D721Med (cell line): ENCODE results near the gene C9orf57.
"Not testable (repeated sequence)": the region's sequence is repeated elsewhere in the genome, so short reads cannot be mapped to it uniquely, and the experiment has no call there.

ENCODE experiments used
- DNase-seq: peaks from one replicate; pipeline ENCODE4 v3.0.0; 2011; ENCODE audit warnings: low spot score; ENCODE audit not compliant: insufficient read length
- FAIRE-seq: peaks from 2 replicates; lab custom pipeline; 2011; peaks lifted over from hg19 to GRCh38; lab: Jason Lieb, UNC
- TF ChIP-seq, protein P1 (sequence below): IDR thresholded peaks from 2 replicates; pipeline ENCODE4 v1.5.1; 2012; ENCODE audit warnings: mild to moderate bottlenecking, control low read depth; ENCODE audit not compliant: insufficient read depth; ENCODE audit errors: missing control alignments

The C9orf57 gene, protein sequence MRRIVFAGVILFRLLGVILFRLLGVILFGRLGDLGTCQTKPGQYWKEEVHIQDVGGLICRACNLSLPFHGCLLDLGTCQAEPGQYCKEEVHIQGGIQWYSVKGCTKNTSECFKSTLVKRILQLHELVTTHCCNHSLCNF

DNA sequence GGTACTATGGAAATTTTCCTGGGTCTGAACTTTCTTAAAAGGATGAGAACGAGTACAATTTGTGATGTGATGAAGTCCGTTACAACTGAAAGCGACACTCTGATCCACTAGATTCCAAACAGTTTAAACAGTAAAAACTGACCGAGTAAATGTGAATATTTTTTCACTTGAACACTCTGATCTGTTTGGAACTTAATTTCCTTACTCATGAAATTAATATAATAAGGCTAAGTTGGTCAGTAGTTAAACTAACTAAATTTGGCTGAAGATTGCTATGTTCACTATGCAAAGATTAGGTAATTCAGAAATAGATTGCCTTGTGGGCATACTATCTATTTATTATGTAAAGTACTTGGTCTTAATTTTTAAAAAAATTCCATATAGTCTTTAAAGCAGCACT, at the start of gene C9orf57:
C9orf57 (minus strand) TSS at position 101 of the 400 bp plus-strand sequence. CDS start 1,282 bp downstream, outside the sequence.
- TF ChIP-seq, protein P1, sequence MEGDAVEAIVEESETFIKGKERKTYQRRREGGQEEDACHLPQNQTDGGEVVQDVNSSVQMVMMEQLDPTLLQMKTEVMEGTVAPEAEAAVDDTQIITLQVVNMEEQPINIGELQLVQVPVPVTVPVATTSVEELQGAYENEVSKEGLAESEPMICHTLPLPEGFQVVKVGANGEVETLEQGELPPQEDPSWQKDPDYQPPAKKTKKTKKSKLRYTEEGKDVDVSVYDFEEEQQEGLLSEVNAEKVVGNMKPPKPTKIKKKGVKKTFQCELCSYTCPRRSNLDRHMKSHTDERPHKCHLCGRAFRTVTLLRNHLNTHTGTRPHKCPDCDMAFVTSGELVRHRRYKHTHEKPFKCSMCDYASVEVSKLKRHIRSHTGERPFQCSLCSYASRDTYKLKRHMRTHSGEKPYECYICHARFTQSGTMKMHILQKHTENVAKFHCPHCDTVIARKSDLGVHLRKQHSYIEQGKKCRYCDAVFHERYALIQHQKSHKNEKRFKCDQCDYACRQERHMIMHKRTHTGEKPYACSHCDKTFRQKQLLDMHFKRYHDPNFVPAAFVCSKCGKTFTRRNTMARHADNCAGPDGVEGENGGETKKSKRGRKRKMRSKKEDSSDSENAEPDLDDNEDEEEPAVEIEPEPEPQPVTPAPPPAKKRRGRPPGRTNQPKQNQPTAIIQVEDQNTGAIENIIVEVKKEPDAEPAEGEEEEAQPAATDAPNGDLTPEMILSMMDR = no peak
- FAIRE-seq = no peak

DNA sequence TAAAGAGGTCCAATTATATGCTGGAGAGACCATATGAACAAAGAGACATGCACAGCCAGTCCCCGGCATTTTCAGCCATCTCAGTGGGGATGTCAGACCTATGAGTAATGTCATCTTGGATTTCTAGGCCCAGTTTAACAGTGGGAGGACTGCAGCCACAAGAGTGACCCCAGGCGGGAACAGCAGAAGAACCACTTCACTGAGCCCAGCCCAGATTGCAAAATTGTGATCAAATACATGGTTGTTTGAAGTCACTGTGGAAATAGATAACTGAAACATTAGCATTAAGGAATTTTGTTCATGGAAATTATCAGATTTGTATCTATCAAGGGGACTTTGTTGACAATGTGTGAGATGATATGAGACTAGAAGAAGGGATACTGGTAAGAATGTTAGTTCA, 42.1 kb upstream of the C9orf57 start:
- FAIRE-seq (no peak), DNase-seq (no peak)
- TF ChIP-seq, protein P1 = no peak

More for the DNA sequence above, at the start of gene C9orf57:
- DNase-seq = no peak

DNA sequence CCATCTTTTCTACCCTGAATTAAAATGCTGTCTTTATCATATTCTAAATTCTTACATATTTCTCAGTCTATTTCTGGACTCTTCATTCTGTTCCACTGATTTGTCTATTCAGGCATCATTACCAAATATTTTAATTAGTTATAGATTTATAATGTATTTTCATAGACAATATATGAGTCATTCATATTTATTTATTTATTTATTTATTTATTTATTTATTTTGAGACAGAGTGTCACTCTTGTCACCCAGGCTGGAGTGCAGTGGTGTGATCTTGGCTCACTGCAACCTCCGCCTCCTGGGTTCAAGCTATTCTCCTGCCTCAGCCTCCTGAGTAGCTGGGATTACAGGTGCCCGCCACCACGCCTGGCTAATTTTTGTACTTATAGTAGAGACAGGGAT, 35.1 kb upstream of the C9orf57 start:
- DNase-seq, FAIRE-seq: not testable (repeated sequence)

DNA sequence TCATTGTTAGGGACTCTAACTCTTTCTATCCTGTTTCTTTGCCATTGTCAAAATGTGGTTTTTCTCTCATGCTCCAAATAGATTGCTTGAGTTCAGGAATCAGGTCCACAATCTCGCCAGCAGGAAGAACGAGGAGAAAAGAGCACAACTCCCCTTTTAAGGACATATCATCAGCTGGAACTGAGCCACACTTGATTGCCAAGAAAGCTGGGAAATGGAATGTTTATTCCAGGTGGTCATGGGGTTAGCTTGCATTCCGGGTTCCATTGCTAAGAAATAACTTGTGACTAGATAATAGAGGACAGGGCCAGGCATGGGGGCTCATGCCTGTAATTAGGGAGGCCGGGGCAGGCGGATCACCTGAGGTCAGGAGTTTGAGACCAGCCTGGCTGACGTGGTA, 32.4 kb upstream of the C9orf57 start:
- DNase-seq (no peak), FAIRE-seq (no peak)
- TF ChIP-seq, protein P1 = no peak

DNA sequence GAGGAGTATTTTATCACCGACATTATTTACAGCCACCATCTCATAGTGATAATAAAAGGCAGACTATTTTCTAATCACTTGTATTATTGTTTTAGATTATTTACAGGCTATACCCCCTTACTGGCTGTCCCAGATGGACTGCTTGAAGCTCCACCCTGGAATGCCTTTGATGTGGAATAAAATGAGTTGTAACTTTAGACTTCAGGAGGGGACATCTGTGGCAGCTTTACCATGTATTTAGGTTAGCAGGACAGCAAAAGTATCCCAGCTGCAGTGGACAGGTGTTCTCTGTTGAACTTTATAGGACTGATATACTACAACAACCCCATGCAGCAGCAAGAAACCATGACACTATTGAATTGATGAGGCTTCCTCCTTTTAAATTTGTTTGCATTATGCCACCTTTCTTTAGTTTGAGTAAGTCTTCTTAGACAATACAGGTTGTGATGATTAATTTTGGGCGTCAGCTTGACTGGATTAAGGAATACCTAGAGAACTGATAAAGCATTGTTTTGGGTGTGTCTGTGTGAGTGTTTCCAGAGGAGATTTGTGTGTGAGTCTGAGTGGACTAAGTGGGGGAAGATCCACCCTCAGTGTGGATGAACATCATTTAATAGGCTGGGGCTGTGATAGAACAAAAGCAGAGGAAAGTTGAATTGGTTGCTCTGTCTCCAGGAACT, 29.2 kb upstream of the C9orf57 start:
- TF ChIP-seq, protein P1 = no peak
- DNase-seq (no peak), FAIRE-seq (no peak)

DNA sequence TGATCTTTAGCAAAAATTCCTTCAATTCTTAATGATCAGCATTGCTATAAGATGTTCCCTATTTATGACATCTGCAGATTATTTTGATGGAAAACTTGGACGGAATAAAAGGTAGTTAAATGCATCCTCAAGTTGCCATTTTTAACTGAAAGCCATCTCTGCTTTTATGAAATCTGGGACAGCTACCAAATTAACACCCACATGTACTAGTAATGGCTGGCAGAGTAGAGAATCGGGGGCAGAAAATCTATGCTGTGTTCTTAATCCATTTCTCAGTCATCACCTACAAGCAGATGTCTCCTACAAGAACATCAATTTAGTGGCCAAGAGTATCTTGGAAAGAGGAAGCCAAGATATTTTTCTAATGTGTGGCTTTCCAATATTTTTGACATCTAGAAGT, 22.1 kb upstream of the C9orf57 start:
- FAIRE-seq (no peak), DNase-seq (no peak)
- TF ChIP-seq, protein P1 = no peak

DNA sequence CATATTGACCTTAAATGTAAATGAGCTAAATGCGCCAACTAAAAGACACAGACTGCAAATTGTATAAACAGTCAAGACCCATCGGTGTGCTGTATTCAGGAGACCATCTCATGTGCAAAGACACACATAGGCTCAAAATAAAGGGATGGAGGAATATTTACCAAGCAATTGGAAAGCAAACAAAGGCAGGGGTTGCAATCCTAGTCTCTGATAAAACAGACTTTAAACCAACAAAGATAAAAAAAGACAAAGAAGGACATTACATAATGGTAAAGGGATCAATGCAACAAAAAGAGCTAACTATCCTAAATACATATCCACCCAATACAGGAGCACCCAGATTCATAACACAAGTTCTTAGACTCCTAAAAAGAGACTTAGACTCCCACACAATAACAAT, 14.3 kb upstream of the C9orf57 start:
- not testable (repeated sequence) for DNase-seq, FAIRE-seq

DNA sequence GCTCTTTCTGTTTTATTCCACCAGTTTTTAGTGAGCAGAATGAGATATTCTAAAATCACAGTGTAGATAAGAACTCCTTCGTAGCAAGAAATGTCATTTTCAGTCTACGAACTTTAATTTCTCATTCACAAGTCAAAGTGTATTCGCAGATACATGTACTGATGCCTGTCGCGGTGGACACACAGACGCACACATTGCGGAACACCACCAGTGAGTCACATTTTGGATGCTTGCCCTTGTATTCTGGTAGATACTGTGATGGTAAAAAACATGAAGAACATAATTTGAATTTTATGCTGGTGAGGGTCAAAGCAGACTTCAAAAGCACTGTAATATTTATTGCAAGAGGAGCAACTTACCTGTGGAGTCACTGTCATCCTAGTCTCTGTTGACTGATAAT, 4.7 kb upstream of the C9orf57 start:
- no peak for FAIRE-seq
- TF ChIP-seq, protein P1 = no peak
- no peak for DNase-seq
